ENCODE measurements around the gene KANSL2. TPM values are rescaled to one million over a fixed set of nuclear protein-coding genes. Genes with fewer than 3 reads are reported as not detected.
"Not testable (repeated sequence)": the region's sequence is repeated elsewhere in the genome, so short reads cannot be mapped to it uniquely, and the experiment has no call there.

KANSL2 gene
- 10 to 100 TPM; 27.5 to 54.1 (median 38.1) TPM for total RNA-seq
- 10 to 100 TPM; 33.7 to 35.4 TPM for polyA plus RNA-seq
- long read RNA-seq, donor 1, partial matches to known transcripts = 14 of 129 reads
- long read RNA-seq, donor 1, other reads (novel, unspliced or antisense) = 114 of 129 reads
- long read RNA-seq, donor 2, transcript KANSL2-201 (10 exons, 2,155 nt) = major isoform, 8 of 17 reads
- long read RNA-seq, donor 2, partial matches to known transcripts = 0 of 17 reads
- long read RNA-seq, donor 2, other reads (novel, unspliced or antisense) = 5 of 17 reads
- long read RNA-seq, donor 3, partial matches to known transcripts = 3 of 50 reads
- long read RNA-seq, donor 3, other reads (novel, unspliced or antisense) = 45 of 50 reads

- Histone ChIP-seq H3K4me1 (ENCODE audit: insufficient read depth) (peaks cover 13% of the 10 kb centered on the region), H3K27ac (peak within 1 kb of the TSS; percentile 34 to 79), H3K9me3 (no peaks in the 10 kb centered on the region), H3K36me3 (no peaks in the 10 kb centered on the region), H3K27me3 (no peaks in the 10 kb centered on the region), H3K4me3 (peak within 1 kb of the TSS; percentile 67)
- intact Hi-C loops (cut with DNase I) = no loop called here
- WGBS, 3 donors = 0 to 1% (median 0%) methylated on average over 54 to 64 of the region's 64 CpGs
- peak; percentile 96 for TF ChIP-seq POLR2A (IDR thresholded peaks at IDR 0.05)
- no peak for TF ChIP-seq CTCF (IDR thresholded peaks at IDR 0.05)
- DNase-seq = peak; percentile 96 to 98 (median 97)
Observed at GRCh38 chr12:48681710-48682532, at the start of gene KANSL2. Gene KANSL2 (minus strand): TSS chr12:48682238. CDS start chr12:48681632, 606 bp downstream.

- Histone ChIP-seq H3K27ac (no peak overlapping the region), H3K4me1 (ENCODE audit: insufficient read depth) (no peaks in the 10 kb centered on the region), H3K36me3 (no peaks in the 10 kb centered on the region), H3K4me3 (no peak overlapping the region), H3K27me3 (no peaks in the 10 kb centered on the region), H3K9me3 (no peaks in the 10 kb centered on the region)
- no peak for DNase-seq
- WGBS, 3 donors = 77 to 83% (median 78%) methylated on average over 5 of the region's 5 CpGs
- intact Hi-C loops (cut with DNase I) = no loop called here
- TF ChIP-seq CTCF (IDR thresholded peaks at IDR 0.05) (no peak), POLR2A (IDR thresholded peaks at IDR 0.05) (no peak), EP300 (IDR thresholded peaks at IDR 0.05) (no peak)
Observed at GRCh38 chr12:48728807-48729206, 46.8 kb upstream of the KANSL2 start.

- H3K27ac ChIP-seq; DNase-seq; H3K9me3 ChIP-seq; intact Hi-C loops (cut with DNase I); H3K36me3 ChIP-seq; H3K4me1 ChIP-seq (ENCODE audit: insufficient read depth); H3K4me3 ChIP-seq; H3K27me3 ChIP-seq: not testable (repeated sequence)
- whole genome bisulfite sequencing, 3 donors = 86 to 98% (median 92%) methylated on average over 1 of the region's 1 CpG
Observed at GRCh38 chr12:48720737-48721136, 38.7 kb upstream of the KANSL2 start.

GRCh38 chr12:48720171-48720570 lies 38.1 kb upstream of the KANSL2 start:
- H3K27ac ChIP-seq; H3K4me1 ChIP-seq (ENCODE audit: insufficient read depth); DNase-seq; intact Hi-C loops (cut with DNase I); H3K9me3 ChIP-seq; H3K27me3 ChIP-seq; H3K4me3 ChIP-seq; H3K36me3 ChIP-seq: not testable (repeated sequence)
- WGBS, 3 donors = 73 to 84% (median 78%) methylated on average over 2 of the region's 2 CpGs

GRCh38 chr12:48719002-48719401 lies 37.0 kb upstream of the KANSL2 start:
- H3K4me3 ChIP-seq; DNase-seq; H3K4me1 ChIP-seq (ENCODE audit: insufficient read depth); H3K27me3 ChIP-seq; H3K27ac ChIP-seq; intact Hi-C loops (cut with DNase I); H3K36me3 ChIP-seq; H3K9me3 ChIP-seq: not testable (repeated sequence)
- WGBS, 3 donors = 64 to 77% (median 64%) methylated on average over 4 of the region's 4 CpGs

- peaks cover 2% of the 10 kb centered on the region for H3K4me1 ChIP-seq (ENCODE audit: insufficient read depth)
- H3K4me3 ChIP-seq = peak overlapping the region; percentile 49
- DNase-seq = no peak
- peak overlapping the region; percentile 68 to 89 for H3K27ac ChIP-seq
- 4 to 8% (median 5%) methylated on average over 21 of the region's 21 CpGs for WGBS, 3 donors
- H3K9me3 ChIP-seq = no peaks in the 10 kb centered on the region
- intact Hi-C loops (cut with DNase I) = no loop called here
- no peaks in the 10 kb centered on the region for H3K36me3 ChIP-seq
- TF ChIP-seq EP300 (IDR thresholded peaks at IDR 0.05) (no peak), POLR2A (IDR thresholded peaks at IDR 0.05) (no peak), CTCF (IDR thresholded peaks at IDR 0.05) (no peak)
- no peaks in the 10 kb centered on the region for H3K27me3 ChIP-seq
Observed at GRCh38 chr12:48717252-48717695, 35.2 kb upstream of the KANSL2 start.

Measured in ovary (tissue), 10 donors.